Stimulated activated naive CD4-positive, alpha-beta T cell treated with Interleukin-2 at 50 U/mL for 16 hours (primary cell): ENCODE measurements around the gene AP2A2.

Experiments
- DNase-seq: peaks from one replicate; lab custom pipeline; 2025; lab: John Stamatoyannopoulos, UW

The AP2A2 gene

GRCh38 chr11:1030086-1030485 is 104.4 kb downstream of the AP2A2 start:
- no peak for DNase-seq

GRCh38 chr11:1030556-1030955 is 104.9 kb downstream of the AP2A2 start:
- no peak for DNase-seq

GRCh38 chr11:1031121-1031899 is 105.6 kb downstream of the AP2A2 start:
- no peak for DNase-seq

GRCh38 chr11:1032310-1032891 is 106.7 kb downstream of the AP2A2 start:
- no peak for DNase-seq

GRCh38 chr11:1033016-1033798 is 107.5 kb downstream of the AP2A2 start:
- no peak for DNase-seq

GRCh38 chr11:1034001-1034400 is 108.3 kb downstream of the AP2A2 start:
- no peak for DNase-seq

GRCh38 chr11:1034456-1035295 is 109.0 kb downstream of the AP2A2 start:
- no peak for DNase-seq

GRCh38 chr11:1035577-1036283 is 110.1 kb downstream of the AP2A2 start:
- no peak for DNase-seq

- DNase-seq = no peak
Measured at GRCh38 chr11:1036303-1036923, 110.7 kb downstream of the AP2A2 start, which contains the start of gene MUC6. Gene MUC6, minus strand, starts transcription at chr11:1036718. Its CDS starts 63 bp downstream, at chr11:1036655.

- DNase-seq = no peak
Measured at GRCh38 chr11:1036931-1037330, 111.3 kb downstream of the AP2A2 start.

GRCh38 chr11:1037506-1038055 is 111.9 kb downstream of the AP2A2 start:
- no peak for DNase-seq

- DNase-seq = no peak
Measured at GRCh38 chr11:1038361-1038760, 112.7 kb downstream of the AP2A2 start.

- DNase-seq = no peak
Measured at GRCh38 chr11:1038921-1039320, 113.3 kb downstream of the AP2A2 start.

GRCh38 chr11:1039481-1040427 is 114.1 kb downstream of the AP2A2 start:
- no peak for DNase-seq

GRCh38 chr11:1040428-1041148 is 114.9 kb downstream of the AP2A2 start:
- no peak for DNase-seq

- no peak for DNase-seq
Measured at GRCh38 chr11:1041149-1041467, 115.4 kb downstream of the AP2A2 start.

- no peak for DNase-seq
Measured at GRCh38 chr11:1041471-1041870, 115.8 kb downstream of the AP2A2 start.

GRCh38 chr11:1041936-1042608 is 116.4 kb downstream of the AP2A2 start:
- no peak for DNase-seq
